GM12872 (cell line): ENCODE results near the gene BPIFA3.

Experiments
- CTCF ChIP-seq: IDR thresholded peaks from 3 replicates; pipeline ENCODE4 v1.5.1; 2011; ENCODE audit warnings: low read depth, mild to moderate bottlenecking, low read length, moderate library complexity; ENCODE audit not compliant: insufficient read depth

BPIFA3 gene

GRCh38 chr20:33217052-33217451 lies at the start of gene BPIFA3:
TSS of gene BPIFA3 (plus strand) at chr20:33217352. CDS start at chr20:33217537, 185 bp downstream.
- TF ChIP-seq CTCF, result no peak

GRCh38 chr20:33167859-33168258 lies 49.3 kb upstream of the BPIFA3 start, which contains the start of gene BPIFA2:
TSS of gene BPIFA2 (plus strand) at chr20:33168159. CDS start at chr20:33169146, 987 bp downstream.
- no peak for TF ChIP-seq CTCF

- TF ChIP-seq CTCF, result peak; percentile 70; the same call in 2 of the 3 replicates
Measured at GRCh38 chr20:33169176-33169794, 47.9 kb upstream of the BPIFA3 start.

- no peak for TF ChIP-seq CTCF
Measured at GRCh38 chr20:33172781-33173180, 44.4 kb upstream of the BPIFA3 start.

- no peak for TF ChIP-seq CTCF
Measured at GRCh38 chr20:33175123-33175522, 42.0 kb upstream of the BPIFA3 start.

GRCh38 chr20:33176101-33176500 lies 41.1 kb upstream of the BPIFA3 start:
- TF ChIP-seq CTCF, result no peak

GRCh38 chr20:33177866-33178265 lies 39.3 kb upstream of the BPIFA3 start:
- no peak for TF ChIP-seq CTCF
